Endothelial cell of umbilical vein (primary cell): ENCODE data around the gene SEZ6L.

Experiments
- CTCF ChIP-seq, 2 donors: IDR thresholded peaks; 1 replicate in 1 of 2; 2 replicates in 1 of 2; pipeline ENCODE4 v1.5.1; 2011; ENCODE audit warnings: low read length in 2 of 2, mild to moderate bottlenecking in 2 of 2, moderate library complexity in 2 of 2, control low read depth in 1 of 2, inconsistent platforms in 1 of 2, low read depth in 1 of 2; ENCODE audit not compliant: insufficient read depth in 1 of 2; ENCODE audit errors: extremely low read depth in 1 of 2
- FOS ChIP-seq: IDR thresholded peaks from 2 replicates; pipeline ENCODE4 v1.6.1; 2011; ENCODE audit warnings: mild to moderate bottlenecking, low read length, moderate library complexity, borderline replicate concordance; ENCODE audit not compliant: insufficient read depth
- GATA2 ChIP-seq: IDR thresholded peaks from 2 replicates; pipeline ENCODE4 v1.7.0; 2011; ENCODE audit warnings: low read depth, mild to moderate bottlenecking, moderate library complexity, mixed read lengths, low read length; ENCODE audit not compliant: insufficient read length, insufficient read depth
- POLR2A ChIP-seq: IDR thresholded peaks from 2 replicates; pipeline ENCODE4 v1.6.1; 2012; ENCODE audit warnings: low read depth, mild to moderate bottlenecking, control low read depth, low read length
- POLR2AphosphoS5 ChIP-seq: IDR thresholded peaks from 2 replicates; pipeline ENCODE4 v1.6.1; 2012; ENCODE audit warnings: low read depth, mild to moderate bottlenecking, control low read depth, low read length, moderate library complexity; ENCODE audit not compliant: insufficient read depth

GRCh38 chr22:26287382-26288225, 118.3 kb downstream of the SEZ6L start:
- TF ChIP-seq CTCF (IDR thresholded peaks at IDR 0.05; ENCODE audit: extremely low read depth in 1 of 2, insufficient read depth in 1 of 2, low read depth in 1 of 2, low read length in 2 of 2) = no peak
- no peak for TF ChIP-seq POLR2AphosphoS5
- no peak for TF ChIP-seq FOS
- no peak for TF ChIP-seq POLR2A
- TF ChIP-seq GATA2 = no peak
